Measurements from ENCODE around the gene EIF2S1.

Gene EIF2S1

DNA sequence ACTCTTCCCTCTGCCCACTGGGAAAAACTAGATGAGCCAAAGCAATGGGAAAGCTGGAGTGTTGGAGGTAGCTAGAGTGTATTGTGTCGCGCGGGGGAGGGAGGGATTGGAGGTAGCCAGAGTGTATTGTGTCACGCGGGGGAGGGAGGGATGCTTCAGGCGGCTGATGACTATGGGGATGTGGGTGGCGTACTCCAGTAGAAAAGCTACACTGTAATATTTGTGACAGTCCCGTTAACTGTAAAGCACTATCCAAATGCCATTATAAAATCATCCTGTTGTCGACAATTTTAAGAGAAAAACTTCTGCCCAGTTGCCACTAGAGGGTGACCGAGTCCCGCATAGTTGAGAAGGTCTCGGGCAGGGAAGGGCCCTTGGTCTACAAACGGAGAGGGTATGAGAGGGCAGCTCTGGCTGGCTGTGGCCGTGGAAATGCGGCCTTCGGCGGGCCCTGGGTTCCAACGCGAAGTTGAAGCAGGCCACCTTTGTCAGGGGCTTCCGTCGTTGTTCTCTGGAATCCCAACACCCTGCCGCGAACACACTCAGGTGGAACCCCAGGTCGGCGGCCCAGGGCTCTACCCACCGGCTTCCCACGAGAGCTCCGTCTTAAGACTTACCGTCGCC lies 67.0 kb downstream of the EIF2S1 start:
- POLR2A ChIA-PET, result no interaction called here
- TF ChIP-seq, protein P1, sequence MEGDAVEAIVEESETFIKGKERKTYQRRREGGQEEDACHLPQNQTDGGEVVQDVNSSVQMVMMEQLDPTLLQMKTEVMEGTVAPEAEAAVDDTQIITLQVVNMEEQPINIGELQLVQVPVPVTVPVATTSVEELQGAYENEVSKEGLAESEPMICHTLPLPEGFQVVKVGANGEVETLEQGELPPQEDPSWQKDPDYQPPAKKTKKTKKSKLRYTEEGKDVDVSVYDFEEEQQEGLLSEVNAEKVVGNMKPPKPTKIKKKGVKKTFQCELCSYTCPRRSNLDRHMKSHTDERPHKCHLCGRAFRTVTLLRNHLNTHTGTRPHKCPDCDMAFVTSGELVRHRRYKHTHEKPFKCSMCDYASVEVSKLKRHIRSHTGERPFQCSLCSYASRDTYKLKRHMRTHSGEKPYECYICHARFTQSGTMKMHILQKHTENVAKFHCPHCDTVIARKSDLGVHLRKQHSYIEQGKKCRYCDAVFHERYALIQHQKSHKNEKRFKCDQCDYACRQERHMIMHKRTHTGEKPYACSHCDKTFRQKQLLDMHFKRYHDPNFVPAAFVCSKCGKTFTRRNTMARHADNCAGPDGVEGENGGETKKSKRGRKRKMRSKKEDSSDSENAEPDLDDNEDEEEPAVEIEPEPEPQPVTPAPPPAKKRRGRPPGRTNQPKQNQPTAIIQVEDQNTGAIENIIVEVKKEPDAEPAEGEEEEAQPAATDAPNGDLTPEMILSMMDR (IDR thresholded peaks at IDR 0.05; ENCODE audit: control extremely low read depth, extremely low read depth, low read depth, missing control alignments), result peak; percentile 83
- DNase-seq (ENCODE audit: extremely low spot score), result peak; percentile 86
- CTCF ChIA-PET, result interaction anchor here (0.6 to 31.7 kb wide), 44 partner anchors 10 to 1063 kb away, joined by 3 to 695 read pairs (median 5); partner anchors contain the start of genes ATP6V1D, EIF2S1, PIGH and PLEK2

DNA sequence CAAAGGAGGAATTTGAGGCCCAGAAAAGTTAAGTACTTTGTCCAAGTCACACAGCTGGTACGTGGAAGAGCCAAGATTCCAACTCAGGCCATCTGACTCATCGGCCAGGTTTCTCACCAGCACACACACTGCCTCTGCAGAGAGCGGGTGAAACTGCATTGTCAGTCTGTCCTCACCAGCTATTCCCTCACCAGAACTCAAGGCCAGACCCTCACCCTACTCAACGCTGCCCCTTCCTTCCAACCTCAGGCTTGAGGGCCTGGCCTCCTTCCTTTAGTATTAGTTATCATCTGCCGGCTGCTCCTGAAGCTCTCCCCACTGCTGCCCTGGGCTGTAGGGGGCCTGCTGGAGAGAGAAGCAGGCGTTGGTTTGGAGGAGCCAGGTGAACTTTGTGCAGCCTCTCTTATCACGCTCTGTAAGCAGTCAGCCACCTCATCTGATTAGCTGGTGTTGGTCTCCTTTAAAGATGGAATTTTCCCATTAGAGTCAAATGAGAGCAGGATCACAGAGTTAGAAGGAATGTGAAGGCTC lies 68.4 kb downstream of the EIF2S1 start:
- POLR2A ChIA-PET, result interaction anchor here (1.2 kb wide), 1 partner anchor 143 kb away, joined by 3 read pairs; no protein-coding TSS in a partner anchor
- CTCF ChIA-PET, result interaction anchor here (1.0 to 31.7 kb wide), 20 partner anchors 10 to 279 kb away, joined by 3 to 695 read pairs (median 16); partner anchors contain the start of genes PIGH, PLEK2 and RDH12
- no peak for DNase-seq (ENCODE audit: extremely low spot score)
- TF ChIP-seq, protein P1 (IDR thresholded peaks at IDR 0.05; ENCODE audit: control extremely low read depth, extremely low read depth, low read depth, missing control alignments), result no peak

DNA sequence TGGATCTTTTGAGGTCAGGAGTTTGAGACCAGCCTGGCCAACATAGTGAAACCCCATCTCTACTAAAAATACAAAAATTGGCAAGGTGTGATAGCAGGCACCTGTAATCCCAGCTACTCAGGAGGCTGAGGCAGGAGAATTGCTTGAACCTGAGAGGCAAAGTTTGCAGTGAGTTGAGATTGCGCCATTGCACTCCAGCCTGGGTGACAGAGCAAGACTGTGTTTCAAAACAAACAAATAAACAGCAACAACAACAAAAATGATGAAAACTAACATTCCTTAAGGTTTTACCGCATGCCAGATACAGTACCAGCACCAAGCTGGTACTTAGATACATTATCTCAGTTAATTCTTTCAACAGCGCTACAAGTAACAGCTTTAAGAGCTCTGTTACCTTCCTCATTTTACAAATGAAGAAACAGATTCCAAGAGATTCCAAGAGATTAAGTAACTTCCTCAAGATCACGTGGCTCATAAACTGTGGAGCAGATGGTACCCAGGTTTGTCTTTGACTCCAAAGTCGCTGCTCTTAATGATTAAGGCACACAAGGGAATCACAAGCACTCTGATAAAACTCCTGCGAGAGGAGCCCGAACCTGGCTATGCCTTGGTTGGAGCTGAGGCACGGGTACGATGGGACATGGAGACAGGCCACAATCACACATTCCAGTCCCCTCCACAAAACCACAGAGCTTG lies 69.5 kb downstream of the EIF2S1 start:
- TF ChIP-seq, protein P1 (IDR thresholded peaks at IDR 0.05; ENCODE audit: control extremely low read depth, extremely low read depth, low read depth, missing control alignments), result no peak
- ChIA-PET POLR2A (no interaction called here), CTCF (interaction anchor here (1.1 to 31.7 kb wide), 9 partner anchors 9 to 273 kb away, joined by 3 to 695 read pairs (median 41); partner anchors contain the start of genes PIGH and RDH12)
- DNase-seq (ENCODE audit: extremely low spot score), result no peak

DNA sequence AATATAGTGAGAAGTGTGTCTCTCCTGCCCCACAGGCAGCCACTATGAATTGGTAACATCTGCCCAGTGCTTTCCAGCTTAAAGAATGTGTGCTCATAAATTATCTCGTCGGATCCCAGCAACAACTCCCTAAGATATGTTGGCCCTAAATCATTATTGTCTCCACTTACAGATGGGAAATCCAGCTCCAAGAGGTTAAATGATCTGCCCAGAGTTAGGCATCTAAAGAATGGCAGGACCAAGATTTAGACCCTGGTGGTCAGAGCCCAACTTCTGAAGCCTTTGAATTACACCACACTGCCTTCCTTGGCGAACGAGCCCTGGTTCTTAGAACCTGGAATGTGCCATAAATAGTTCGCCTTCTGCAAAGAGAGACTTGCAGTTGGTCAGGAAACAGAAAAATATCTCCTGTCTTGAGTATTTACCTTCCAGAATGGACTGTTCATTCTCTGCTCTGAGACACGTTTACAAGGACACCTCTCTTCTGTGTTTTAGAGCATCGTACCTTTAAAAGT lies 72.0 kb downstream of the EIF2S1 start:
- CTCF ChIA-PET, result interaction anchor here (1.1 to 31.7 kb wide), 3 partner anchors 12 to 272 kb away, joined by 5 to 695 read pairs (median 6); no protein-coding TSS in a partner anchor
- POLR2A ChIA-PET, result no interaction called here
- TF ChIP-seq, protein P1 (IDR thresholded peaks at IDR 0.05; ENCODE audit: control extremely low read depth, extremely low read depth, low read depth, missing control alignments), result no peak
- DNase-seq (ENCODE audit: extremely low spot score), result no peak

DNA sequence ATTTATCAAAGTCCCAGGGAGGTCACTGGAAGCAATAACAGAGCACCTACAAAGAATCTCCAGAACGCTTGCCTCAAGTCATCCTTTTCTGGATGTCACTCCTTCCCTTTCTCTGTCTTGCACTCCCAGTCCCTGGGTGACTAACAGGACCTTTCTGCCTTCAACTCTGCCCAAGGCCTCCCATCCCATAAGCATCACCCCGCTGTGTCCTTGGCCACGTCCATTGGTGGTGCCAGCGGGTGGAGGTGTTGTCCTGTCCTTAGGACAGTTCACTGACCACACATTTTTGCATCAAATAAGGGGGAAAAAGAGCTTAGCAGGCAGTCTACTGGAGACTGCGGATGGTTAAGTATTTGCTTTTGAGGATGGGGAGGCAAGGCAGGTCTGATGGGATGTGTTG lies 75.5 kb downstream of the EIF2S1 start:
- TF ChIP-seq, protein P1 (IDR thresholded peaks at IDR 0.05; ENCODE audit: control extremely low read depth, extremely low read depth, low read depth, missing control alignments), result no peak
- ChIA-PET CTCF (interaction anchor here (1.4 to 31.7 kb wide), 3 partner anchors 7 to 133 kb away, joined by 7 to 695 read pairs (median 69); no protein-coding TSS in a partner anchor), POLR2A (no interaction called here)
- DNase-seq (ENCODE audit: extremely low spot score), result no peak
